GM19468 (cell line): ENCODE results near the gene CPA4.
"Not testable (repeated sequence)": the region's sequence is repeated elsewhere in the genome, so short reads cannot be mapped to it uniquely, and the experiment has no call there.

ENCODE experiments used
- ATAC-seq: cut with Tn5 transposase; IDR thresholded peaks from one replicate; pipeline ENCODE4 v1.9.1; 2021; ENCODE audit warnings: mild to moderate bottlenecking, moderate library complexity, moderate number of reproducible peaks; ENCODE audit not compliant: unreplicated experiment; ENCODE audit errors: extremely low read depth

CPA4 gene, protein sequence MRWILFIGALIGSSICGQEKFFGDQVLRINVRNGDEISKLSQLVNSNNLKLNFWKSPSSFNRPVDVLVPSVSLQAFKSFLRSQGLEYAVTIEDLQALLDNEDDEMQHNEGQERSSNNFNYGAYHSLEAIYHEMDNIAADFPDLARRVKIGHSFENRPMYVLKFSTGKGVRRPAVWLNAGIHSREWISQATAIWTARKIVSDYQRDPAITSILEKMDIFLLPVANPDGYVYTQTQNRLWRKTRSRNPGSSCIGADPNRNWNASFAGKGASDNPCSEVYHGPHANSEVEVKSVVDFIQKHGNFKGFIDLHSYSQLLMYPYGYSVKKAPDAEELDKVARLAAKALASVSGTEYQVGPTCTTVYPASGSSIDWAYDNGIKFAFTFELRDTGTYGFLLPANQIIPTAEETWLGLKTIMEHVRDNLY

DNA sequence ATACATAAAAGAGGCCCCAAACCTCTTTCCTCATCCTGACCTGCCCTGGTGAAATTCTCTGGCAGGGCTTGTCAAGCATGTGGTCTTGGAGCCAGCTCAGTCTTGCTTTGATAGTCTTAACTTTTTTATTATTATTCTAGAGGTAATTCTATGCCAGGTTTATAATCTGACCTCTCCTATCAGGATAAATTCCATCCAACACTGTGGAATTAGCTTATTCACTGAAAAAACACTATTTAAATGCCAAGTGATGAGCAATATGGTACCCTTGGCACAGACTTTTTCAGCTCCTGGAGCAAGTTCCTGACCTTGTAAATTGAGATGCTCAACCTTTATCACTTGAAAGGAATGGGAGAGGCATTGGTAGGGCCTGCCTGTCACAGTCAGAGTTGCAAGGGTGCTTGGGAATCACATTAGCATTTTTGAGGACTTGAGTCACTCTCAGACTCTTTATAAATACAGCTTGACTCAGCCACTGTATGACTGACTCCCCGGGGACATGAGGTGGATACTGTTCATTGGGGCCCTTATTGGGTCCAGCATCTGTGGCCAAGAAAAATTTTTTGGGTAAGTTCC, at the start of gene CPA4:
CPA4 (plus strand) TSS at position 480 of the 576 bp plus-strand sequence; CDS start at position 500, 20 bp downstream.
- ATAC-seq, result no peak

DNA sequence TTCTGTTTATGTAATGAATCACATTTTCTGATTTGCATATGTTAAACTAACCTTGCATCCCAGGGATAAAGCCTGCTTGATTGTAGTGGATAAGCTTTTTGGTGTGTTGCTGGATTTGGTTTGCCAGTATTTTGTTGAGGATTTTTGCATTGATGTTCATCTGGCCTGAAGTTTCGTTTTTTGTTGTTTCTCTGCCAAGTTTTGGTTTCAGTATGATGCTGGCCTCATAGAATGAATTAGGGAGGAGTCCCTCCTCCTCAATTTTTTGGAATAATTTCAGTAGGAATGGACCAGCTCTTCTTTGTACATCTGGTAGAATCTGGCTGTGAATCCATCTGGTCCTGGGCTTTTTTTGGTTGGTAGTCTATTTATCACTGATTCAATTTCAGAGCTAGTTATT, 49.5 kb upstream of the CPA4 start:
- not testable (repeated sequence) for ATAC-seq

DNA sequence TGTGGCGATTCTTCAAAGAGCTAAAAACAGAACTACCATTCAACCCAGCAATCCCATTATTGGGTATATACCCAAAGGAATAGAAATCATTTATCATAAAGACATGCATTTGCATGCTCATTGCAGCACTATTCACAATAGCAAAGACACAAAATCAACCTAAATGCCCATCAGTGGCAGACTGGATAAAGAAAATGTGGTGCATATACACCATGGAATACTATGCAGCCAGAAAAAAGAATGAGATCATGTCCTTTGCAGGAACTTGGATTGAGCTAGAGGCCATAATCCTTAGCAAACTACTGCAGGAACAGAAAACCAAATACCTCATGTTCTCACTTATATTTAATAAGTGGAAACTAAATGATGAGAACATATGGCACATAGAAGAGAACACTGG, 46.5 kb upstream of the CPA4 start:
- not testable (repeated sequence) for ATAC-seq

DNA sequence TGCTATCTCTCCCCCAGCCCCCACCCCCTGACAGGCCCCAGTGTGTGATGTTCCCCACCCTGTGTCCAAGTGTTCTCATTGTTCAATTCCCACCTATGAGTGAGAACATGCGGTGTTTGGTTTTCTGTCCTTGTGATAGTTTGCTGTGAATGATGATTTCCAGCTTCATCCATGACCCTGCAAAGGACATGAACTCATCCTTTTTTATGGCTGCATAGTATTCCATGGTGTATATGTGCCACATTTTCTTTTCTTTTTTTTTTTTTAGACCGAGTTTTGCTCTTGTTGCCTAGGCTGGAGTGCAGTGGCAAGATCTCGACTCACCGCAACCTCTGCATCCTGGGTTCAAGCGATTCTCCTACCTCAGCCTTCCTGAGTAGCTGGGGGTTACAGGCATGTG, 44.1 kb upstream of the CPA4 start:
- ATAC-seq, result not testable (repeated sequence)

DNA sequence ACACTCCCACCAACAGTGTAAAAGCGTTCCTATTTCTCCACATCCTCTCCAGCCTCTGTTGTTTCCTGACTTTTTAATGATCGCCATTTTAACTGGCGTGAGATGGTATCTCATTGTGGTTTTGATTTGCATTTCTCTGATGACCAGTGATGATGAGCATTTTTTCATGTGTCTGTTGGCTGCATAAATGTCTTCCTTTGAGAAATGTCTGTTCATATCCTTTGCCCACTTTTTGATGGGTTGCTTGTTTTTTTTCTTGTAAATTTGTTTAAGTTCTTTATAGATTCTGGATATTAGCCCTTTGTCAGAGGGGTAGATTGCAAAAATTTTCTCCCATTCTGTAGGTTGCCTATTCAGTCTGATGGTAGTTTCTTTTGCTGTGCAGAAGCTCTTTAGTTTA, 43.3 kb upstream of the CPA4 start:
- not testable (repeated sequence) for ATAC-seq

DNA sequence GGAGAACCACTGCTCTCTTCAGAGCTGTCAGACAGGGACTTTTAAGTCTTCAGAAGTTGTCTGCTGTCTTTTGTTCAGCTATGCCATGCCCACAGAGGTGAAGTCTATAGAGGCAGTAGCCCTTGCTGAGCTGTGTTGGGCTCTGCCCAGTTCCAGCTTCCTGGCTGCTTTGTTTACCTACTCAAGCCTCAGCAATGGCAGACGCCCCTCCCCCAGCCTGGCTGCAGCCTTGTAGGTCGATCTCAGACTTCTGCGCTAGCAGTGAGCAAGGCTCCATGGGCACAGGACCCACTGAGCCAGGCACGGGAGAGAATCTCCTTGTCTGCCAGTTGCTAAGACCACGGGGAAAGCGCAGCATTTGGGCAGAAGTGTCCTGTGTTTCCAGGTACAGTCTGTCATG, 38.4 kb upstream of the CPA4 start:
- ATAC-seq, result no peak

DNA sequence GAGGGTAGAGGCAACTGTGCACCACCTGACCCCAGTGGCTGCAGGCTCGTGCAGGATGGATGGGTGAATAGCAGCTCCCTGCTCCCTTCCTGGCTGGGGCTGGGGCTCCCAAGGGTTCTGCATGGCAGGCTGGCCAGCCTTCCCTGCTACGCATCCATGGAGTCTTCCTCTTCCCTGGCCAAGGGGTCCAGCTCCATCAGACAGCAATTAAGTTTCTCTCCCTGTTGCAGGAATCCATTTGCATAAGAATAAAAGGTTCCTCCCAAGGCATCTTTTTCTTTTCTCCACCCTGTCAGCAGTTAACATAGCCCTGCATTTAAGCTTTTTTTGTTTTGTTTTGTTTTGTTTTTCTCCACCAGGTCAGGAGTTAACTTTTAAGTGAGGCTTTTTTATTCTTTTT, 36.3 kb upstream of the CPA4 start:
- ATAC-seq, result no peak

DNA sequence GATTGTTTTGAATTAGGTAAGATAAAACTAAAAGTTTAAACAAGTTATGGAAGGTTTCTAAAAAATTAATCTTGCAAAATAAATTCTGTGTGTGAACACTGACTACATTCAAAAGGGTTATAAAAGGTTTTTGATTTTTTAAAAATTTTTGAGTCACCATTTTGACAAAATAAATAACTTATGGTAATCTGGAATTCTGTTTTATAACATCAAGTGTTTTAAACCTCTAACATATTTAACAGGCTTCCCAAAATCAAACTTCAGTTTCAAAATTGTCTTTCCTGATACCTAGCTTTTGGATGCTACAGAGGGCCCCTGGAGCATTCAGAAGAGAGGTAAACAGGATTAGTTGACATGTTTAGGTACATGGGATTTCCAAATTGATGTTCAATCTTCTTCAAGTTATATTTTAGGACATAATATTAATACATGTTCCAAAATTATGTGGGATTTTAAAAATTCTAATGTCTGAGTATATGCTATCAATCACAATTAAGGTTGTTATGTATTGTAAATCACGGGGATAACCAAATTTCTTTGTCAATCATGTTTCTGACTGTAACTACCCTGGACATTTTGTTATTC, 34.4 kb upstream of the CPA4 start:
- ATAC-seq, result no peak

DNA sequence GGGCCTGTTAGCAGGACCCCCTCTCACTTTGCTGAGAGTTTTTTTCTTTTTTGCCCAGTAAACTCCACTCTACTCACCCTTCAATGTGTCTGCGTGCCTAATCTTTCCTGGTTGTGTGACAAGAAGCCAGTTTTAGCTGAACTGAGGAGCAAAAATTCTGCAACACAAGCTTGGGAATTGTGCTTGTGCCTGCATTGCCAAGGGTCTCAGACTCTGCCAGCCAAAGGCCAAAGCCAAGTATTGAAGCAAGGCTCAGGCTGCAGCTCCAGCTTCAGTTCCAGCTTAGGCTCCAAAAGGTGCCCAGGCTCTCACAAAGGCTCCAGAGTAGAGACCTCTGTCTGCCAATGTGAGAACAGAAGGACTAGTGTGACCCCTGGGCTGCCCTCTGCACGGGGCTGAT, 30.5 kb upstream of the CPA4 start:
- no peak for ATAC-seq

DNA sequence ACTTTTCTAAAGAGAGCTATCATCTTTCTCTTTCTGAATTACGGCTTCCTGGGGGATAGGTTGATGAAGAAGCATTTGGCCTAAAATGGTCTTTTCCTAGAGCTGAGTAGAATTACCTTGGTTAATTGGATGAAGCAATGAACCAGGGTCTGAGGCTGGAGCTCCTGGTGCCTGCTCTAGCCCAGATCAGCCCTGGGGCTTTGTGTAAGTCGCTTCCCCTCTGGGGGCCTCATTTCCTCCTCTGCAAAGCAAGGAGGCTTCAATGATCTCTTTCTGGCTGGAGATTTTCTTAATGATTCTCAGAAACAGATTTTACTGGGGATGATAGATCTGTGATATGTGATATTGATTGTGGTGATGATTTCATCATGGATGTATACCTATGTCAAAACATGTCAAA, 29.8 kb upstream of the CPA4 start:
- no peak for ATAC-seq

DNA sequence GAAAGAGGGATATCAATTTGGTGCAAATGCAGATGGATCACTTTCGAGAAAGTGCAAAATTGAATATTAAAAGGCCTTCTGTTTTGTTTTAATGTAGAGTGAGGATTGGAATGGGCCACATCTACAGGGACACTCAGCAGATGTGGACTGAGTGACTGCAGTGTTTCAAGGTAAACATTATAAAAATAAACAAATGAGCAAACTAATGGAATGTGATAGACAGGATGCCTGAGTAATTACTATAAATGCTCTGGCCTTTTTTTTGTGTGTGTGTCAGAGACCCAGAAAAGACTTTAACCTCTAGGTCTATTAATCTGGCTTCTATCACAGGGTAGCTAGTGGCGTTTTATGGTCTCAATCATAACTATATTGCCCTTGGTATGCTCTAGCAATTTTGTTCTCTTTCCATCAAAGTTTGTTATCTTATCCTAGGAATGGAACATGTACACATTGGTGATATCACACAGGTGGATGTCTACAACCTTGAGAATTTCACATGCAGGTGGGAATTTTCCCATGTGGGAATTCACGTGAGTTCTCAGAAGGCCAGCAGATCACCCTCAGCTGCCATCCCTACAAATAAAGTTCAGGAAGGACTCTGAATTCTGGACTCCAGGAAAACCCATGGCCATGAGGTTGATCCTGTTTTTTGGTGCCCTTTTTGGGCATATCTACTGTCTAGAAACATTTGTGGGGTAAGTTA, 26.6 kb upstream of the CPA4 start, which contains the start of gene CPA2:
CPA2 (plus strand) TSS at position 606 of the 703 bp plus-strand sequence; CDS start at position 625, 19 bp downstream.
- ATAC-seq, result no peak

DNA sequence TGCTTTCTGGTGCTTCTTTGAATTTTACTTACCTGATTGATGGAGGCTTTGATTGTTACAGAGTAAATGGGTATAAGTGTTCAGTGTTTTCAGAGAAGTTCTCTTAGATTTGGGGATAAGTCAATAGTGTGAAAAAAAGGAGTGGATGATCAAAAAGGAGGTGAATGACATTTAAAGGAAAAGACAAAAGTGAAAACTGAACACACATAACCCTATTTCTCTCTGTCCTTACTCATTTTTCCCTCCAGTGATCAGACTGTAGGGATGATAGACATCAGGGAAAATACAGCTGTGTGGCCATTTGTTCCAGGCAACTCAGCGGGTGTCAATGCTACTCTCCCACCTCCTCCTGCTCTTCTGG, 26.0 kb upstream of the CPA4 start:
- ATAC-seq, result no peak

DNA sequence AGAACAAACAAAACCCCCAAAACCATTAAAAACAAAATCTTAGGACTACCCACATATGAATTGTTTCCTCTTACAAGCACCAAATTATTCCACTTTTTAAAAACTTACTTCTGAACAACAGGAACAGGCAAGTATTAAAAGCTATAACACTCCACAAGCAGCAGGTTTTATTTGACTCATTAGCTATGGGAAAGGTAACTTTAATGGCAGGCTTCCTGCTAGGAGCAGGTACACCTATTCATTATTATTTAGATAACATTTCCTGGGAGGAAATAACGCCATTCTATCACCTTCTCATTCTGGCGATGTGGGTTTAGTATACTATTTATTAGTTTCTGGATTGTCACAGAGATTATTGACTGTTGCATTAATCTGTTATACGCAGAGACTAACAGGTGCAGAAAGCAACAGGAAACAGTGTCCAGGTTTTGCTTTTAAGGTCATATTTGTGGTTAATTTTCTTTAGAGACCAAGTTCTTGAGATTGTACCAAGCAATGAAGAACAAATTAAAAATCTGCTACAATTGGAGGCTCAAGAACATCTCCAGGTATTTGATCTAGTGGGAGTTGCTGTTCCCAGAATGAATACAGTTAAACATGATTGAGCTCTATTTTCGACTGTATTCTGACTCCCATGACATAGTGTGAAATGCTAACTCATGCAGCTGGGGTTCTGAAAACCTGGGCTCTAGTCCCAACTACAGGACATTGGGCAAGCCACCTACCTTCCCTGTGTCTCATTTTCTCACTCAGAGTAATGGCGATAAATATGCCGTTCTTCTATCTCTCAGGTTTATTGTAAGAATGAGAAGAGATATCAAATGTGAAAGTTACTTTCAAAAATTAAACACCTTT, 24.3 kb upstream of the CPA4 start:
- ATAC-seq, result no peak

DNA sequence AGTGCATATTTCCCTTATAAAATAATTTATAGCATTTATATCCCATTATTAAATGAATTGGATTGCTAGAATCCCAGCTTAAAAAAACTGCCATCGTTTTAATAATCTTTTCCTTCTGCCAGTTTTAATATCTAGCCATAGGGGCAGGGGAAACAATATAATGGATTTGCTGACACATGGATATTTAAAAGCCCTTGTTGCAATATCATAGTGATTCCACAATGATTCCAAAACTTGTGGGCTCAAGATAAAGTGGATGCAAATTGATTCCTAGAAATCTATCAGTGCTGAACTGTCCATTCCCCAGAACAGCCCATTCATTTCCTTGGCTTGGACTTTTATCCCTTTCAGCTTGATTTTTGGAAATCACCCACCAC, 23.7 kb upstream of the CPA4 start:
- ATAC-seq, result no peak

DNA sequence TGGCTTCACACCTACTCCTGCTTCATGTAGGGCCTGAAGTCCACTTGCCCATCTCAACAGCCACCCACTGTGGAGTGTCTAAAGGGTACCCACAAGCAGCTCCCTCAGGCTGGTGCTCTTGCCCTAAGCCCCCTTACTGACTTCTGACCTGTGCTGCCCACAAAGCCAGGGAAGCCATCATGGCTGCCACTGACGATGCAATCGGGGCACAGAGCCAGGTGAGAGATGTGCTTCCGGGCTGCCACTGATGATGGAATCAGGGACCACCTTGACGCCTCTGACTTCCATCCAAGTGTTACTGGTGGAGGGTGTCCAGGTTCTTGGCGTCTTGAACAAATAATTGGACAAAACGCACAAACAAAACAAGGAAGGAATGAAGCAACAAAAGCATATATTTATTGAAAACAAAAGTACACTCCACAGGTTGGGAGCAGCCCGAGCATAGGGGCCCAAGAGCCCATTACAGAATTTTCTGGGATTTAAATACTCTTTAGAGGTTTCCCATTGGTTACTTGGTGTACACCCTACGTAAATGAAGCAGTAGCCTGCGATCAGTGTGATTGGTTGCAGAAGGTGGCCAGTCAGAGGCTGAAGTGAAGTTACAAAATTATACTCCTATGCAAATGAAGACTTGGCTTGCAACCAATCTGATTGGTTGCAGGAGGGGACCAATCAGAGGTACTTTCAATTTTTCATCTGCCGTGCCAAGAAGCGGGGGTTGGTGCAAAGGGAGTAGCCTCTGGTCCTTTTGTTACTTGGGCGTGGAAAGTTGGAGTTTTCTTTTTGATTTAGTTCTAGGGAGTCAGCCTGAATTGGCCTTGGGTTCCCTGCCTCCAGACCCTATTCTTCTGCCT, 21.8 kb upstream of the CPA4 start:
- ATAC-seq, result no peak

DNA sequence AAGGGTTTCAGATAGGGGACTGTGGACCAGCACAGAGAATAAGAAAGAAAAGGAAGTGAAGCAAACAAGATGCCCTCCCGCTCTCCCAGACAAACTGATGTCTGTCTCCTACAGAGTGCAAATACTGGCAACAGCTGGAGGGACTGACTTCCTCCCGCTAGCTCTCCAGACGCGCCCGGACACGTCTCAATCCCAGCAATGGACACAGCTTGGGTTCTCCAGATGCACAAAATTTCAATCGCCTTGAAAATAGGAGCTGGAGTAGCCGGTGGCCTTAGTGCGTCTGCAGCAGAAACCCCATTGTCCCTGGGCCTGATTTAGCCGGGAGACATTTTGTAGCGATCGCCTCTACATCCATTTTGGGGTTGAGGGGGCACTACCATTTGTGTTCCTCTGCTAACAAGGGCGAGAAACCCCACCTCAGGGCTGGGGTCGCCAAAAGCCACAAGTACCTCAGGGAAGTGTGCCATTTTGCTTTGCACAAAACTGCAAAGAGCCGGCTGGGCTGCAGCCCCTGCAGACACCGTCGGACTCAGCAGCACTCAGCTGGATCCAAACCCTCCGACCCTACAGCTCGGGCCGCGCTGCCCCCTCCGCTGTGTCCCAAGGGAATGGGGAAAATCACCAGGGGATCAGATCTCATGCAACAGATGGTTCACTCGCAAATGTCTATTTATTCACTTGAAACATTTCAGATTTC, 20.4 kb upstream of the CPA4 start:
- ATAC-seq, result no peak

DNA sequence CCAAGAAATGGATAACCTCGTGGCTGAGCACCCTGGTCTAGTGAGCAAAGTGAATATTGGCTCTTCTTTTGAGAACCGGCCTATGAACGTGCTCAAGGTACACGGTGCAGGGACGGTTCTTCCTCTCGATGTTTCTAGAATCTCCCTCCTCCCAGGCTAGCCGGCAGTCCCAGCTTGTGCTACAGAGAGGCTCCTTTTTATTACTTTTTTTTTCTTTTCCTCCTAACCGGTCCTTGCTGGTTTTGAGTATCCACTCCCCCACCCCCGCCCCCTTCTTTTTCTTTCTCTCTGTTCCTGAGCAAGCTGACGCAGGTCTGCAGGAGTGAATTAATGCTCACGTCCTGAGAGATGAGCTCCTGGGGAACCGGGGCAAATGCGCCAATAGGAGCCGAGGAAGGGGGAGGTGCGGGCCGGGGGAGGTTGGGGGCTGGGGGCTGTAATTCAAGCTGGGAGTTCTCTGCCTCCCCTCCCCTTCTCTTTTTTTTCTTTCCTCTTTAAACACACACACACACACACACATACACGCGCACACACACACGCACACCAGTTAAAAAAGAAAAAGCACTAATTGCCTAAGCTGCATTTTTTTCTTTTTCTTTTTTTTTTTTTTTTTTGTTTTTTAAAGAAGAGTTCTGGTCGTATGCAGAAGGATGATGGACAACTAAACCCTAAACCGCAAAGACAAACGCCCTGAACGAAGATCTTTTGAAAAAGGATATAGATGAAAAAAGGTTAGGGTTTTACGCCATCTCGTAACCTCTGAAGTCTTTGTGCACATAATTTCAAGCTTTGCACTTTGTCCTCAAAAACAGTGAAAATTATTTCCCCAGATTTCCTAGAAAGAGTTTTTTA, 19.7 kb upstream of the CPA4 start:
- ATAC-seq, result no peak

DNA sequence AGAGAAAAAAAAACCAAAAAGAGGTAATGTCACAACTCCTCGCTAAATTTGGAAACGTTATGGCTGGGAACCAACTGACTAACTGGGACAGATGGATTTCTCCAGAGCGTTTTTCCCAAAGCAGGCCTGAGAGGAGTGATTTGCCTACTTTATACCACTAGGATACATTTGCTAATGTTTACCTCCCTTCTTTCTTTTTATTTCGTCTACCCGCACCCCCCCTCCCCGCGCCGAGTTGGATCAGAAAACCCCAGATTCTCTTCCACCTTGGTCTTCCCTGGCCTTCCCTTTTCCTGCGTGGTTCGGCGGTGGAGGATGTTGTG, 19.1 kb upstream of the CPA4 start:
- ATAC-seq, result no peak
